Lower leg skin (tissue), 4 donors: ENCODE measurements around the gene TXNDC2. TPM values are rescaled to one million over a fixed set of nuclear protein-coding genes. Genes with fewer than 3 reads are reported as not detected.
"Not testable (repeated sequence)": the region's sequence is repeated elsewhere in the genome, so short reads cannot be mapped to it uniquely, and the experiment has no call there.

Source experiments
- DNase-seq, 2 donors: peaks; one replicate each; pipeline ENCODE4 v3.0.0-alpha.2; 2019; ENCODE audit warnings: low spot score in 2 of 2
- H3K4me3 ChIP-seq: fragments of 200-600 bp; sonication (generic); 2 replicates; pipeline ENCODE4 v1.5.1; 2017; ENCODE audit warnings: mild to moderate bottlenecking, low read depth; ENCODE audit not compliant: poor library complexity, severe bottlenecking
- CTCF ChIP-seq, 3 donors: fragments of 450-650 bp; IDR thresholded peaks; one replicate each; pipeline ENCODE4 v1.5.1; 2016; ENCODE audit warnings: antibody characterized with exemption in 3 of 3, mild to moderate bottlenecking in 3 of 3, moderate library complexity in 2 of 3
- POLR2A ChIP-seq, 2 donors: fragments of 450-650 bp; IDR thresholded peaks; one replicate each; pipeline ENCODE4 v1.6.1; 2016 to 2017; ENCODE audit warnings: antibody characterized with exemption in 2 of 2, mild to moderate bottlenecking in 1 of 2, moderate library complexity in 1 of 2
- WGBS, 2 donors: methylation state at CpG; one replicate each; pipeline ENCODE4 v1.1.5; 2018; 5-methylcytosine and 5-hydroxymethylcytosine counted together
- intact Hi-C: fragments of 100-400 bp; cut with DNase I; formaldehyde crosslinking; loops from one replicate; pipeline ENCODE4 v1.15.0; 2023; ENCODE audit warnings: low total_unique reads
- total RNA-seq, 4 donors: library from RNA; depleted of rRNA; stranded (reverse); fragments of >200 nt; gene quantifications; one replicate each; pipeline ENCODE4 v1.1.0, GENCODE V29; 2016

TXNDC2 gene
- total RNA-seq, 4 donors from 2014 or later: 0.06 TPM; not detected in 3

GRCh38 chr18:9906481-9906880 lies 20.7 kb downstream of the TXNDC2 start:
- no peak overlapping the region for H3K4me3 ChIP-seq
- 86 to 94% methylated on average over 3 of the region's 3 CpGs for WGBS, 2 donors
- intact Hi-C loops: no loop called here
- no peak for DNase-seq
- no peak for TF ChIP-seq POLR2A (IDR thresholded peaks at IDR 0.05)

GRCh38 chr18:9907867-9908266 lies 22.1 kb downstream of the TXNDC2 start:
- no peak overlapping the region for H3K4me3 ChIP-seq
- WGBS, 2 donors: 85 to 94% methylated on average over 4 of the region's 4 CpGs
- intact Hi-C loops: no loop called here
- DNase-seq: no peak
- TF ChIP-seq CTCF (IDR thresholded peaks at IDR 0.05) (no peak), POLR2A (IDR thresholded peaks at IDR 0.05) (no peak)

- intact Hi-C loops: no loop called here
- no peak for TF ChIP-seq POLR2A (IDR thresholded peaks at IDR 0.05)
- TF ChIP-seq CTCF (IDR thresholded peaks at IDR 0.05): no peak
- H3K4me3 ChIP-seq: no peak overlapping the region
- no peak for DNase-seq
Measured at GRCh38 chr18:9910071-9910470, 24.3 kb downstream of the TXNDC2 start.

GRCh38 chr18:9910661-9911060 lies 24.9 kb downstream of the TXNDC2 start:
- DNase-seq: no peak
- intact Hi-C loops: no loop called here
- TF ChIP-seq POLR2A (IDR thresholded peaks at IDR 0.05) (no peak), CTCF (IDR thresholded peaks at IDR 0.05) (no peak)
- H3K4me3 ChIP-seq: no peak overlapping the region
- WGBS, 2 donors: 90 to 92% methylated on average over 2 of the region's 2 CpGs

- WGBS, 2 donors: 93 to 95% methylated on average over 5 of the region's 5 CpGs
- no peak overlapping the region for H3K4me3 ChIP-seq
- no peak for DNase-seq
- no peak for TF ChIP-seq POLR2A (IDR thresholded peaks at IDR 0.05)
- no peak for TF ChIP-seq CTCF (IDR thresholded peaks at IDR 0.05)
- intact Hi-C loops: no loop called here
Measured at GRCh38 chr18:9911226-9911625, 25.5 kb downstream of the TXNDC2 start.

GRCh38 chr18:9912285-9912684 lies 26.5 kb downstream of the TXNDC2 start:
- DNase-seq, intact Hi-C loops, H3K4me3 ChIP-seq: not testable (repeated sequence)
- 100% methylated on average over 1 of the region's 1 CpG for WGBS, 2 donors

- 3 to 5% methylated on average over 12 of the region's 12 CpGs for WGBS, 2 donors
- H3K4me3 ChIP-seq: peak overlapping the region; percentile 40
- DNase-seq: no peak
- intact Hi-C loops: no loop called here
- TF ChIP-seq CTCF (IDR thresholded peaks at IDR 0.05) (no peak), POLR2A (IDR thresholded peaks at IDR 0.05) (no peak)
Measured at GRCh38 chr18:9913151-9913525, 27.4 kb downstream of the TXNDC2 start.
